ENCODE measurements around the gene TTLL6.
A peak's percentile ranks its signal among the peaks of the same experiment; 100 is the strongest.

Gene TTLL6

GRCh38 chr17:48735062-48735351 is 82.0 kb downstream of the TTLL6 start:
- no peak for DNase-seq

GRCh38 chr17:48734333-48735061 is 82.5 kb downstream of the TTLL6 start:
- no peak for DNase-seq

DNA sequence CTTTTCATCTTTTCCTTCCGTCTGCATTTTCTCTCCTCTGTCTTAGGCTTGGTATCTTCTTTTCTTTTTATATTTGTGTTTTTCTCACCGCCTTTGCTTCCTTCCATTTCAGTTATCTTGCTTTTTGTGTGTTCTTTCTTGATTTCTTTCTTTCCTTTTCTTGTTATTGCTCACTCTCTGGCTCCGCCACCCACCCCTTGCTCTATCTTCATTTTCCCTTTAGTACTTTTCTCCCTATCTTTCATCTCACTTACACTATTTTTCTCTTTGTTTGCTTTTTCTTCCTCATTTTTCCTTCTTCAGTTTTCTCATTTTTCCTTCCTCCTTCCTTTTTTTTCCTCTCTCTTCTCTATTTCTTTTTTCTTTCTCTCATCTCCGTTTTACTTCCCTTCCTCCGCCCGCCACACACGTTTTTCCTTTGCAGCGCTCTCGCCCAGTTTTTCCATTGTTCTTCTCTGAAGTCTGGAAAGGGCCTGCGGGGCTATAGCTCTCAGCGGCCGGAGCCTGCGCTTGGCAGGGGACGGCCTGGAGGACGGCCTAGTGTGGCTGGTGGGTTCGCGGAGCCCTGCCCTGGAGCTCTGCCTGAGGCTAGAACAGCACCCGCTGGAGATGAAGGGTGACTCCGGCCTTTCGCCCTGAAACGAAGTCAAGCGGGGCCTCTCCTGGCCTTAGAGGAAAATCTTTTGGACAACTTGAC is 83.2 kb downstream of the TTLL6 start:
- DNase-seq, result no peak

DNA sequence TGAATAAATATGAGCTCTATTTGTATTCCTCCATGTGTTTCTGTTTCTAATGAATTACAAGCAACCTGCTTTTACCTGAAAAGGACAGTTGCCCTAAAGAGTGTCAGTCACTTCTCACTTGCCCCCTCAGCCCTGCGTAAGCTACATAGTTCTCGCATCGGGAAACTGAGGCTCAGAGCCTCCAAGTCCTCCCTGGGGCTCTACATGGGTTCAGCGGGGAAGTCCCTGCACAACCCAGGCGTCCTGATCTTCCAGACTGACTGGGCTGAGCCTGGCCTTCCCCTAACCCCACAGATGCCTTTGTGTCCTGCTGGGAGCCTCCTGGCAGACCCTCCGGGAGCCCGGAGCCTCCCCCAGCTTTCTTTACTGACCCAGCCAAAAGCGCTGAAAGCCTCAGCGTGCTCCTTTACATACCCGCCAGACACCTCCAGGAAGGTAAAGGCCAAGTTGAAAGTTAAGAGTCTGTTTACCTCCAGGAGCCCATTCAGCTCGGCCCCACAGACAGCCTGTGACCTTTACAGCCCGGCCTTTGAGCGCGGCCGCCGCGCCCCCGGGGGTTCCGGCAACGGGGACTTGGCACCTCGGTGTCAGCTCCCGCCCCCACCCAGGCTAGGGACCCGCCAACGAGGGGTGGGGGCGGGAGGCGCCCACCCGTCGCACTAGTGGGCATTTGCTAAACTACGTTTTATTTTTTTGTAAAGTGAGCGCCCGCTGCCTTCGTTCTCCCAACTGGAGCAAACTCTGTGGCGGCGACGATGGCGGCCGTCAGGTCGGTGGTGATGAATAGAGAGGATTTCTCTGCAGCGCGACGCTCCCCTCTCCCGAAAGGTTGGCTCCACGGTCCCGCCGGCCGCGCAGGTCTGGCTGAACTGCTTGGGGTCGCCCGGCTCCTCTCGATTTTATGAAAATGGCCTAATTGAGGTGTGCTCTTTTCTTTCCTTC is 84.1 kb downstream of the TTLL6 start:
- DNase-seq, result no peak

DNA sequence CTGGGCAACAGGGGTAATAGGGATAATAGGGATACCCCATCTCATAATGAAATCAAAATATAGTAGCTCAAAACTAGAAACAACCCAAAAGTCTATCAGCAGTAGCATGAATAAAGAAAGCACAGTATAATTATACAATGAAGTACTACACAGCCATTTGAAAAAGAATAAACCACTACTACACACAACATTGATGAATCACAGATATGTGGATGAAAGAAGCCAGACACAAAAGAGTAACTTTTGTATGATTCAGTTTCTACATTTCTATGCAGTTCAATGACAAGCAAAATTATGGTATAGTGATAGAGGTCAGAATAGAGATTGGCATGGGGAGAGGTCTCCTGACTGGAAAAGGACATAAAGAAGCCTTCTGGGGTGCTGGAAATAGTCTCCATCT is 85.7 kb downstream of the TTLL6 start:
- no peak for DNase-seq

GRCh38 chr17:48730240-48730550 is 86.8 kb downstream of the TTLL6 start:
- DNase-seq, result no peak

DNA sequence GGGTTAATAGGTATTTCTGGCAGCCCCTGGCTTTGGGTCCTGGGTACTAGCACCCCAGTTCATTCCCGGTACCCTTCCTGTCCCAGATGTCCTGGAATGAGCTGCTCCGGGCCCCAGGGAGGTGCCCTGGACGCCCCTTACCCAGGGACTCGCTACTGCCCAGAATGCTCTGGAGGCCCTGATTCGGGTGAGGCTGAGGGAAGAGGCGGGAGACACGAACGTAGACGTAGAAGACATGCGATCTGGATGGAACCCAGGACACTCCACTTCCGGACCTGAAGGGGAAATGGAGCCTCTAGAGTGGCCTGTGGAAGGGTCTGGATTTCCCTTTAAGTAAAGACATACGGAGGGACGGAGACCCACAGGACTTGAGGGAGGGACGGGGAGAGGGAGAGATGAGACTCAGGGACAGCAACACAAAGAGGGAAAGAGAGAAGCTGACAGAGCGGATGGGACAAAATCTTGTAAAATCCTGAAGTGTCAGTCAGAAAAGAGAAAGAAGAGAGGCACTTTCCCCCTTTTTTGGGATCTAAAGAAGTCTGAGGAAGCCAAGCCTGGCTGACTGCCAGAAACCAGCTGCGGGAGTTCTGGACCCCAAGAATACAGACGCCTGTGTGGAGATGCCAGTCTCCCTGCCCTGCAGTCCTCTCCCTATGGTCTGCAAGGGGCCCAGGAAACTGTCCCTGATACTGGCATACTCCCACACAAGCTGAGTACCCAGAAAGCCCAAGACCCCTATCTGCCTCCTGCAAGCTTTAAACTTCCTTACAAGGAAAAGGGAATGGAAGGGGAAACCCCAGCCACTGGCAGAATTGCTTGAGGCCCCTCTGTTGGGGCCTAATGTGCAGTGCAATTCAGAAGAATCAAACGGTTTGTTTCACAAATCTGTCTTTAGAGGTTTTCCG is 87.4 kb downstream of the TTLL6 start:
- no peak for DNase-seq

DNA sequence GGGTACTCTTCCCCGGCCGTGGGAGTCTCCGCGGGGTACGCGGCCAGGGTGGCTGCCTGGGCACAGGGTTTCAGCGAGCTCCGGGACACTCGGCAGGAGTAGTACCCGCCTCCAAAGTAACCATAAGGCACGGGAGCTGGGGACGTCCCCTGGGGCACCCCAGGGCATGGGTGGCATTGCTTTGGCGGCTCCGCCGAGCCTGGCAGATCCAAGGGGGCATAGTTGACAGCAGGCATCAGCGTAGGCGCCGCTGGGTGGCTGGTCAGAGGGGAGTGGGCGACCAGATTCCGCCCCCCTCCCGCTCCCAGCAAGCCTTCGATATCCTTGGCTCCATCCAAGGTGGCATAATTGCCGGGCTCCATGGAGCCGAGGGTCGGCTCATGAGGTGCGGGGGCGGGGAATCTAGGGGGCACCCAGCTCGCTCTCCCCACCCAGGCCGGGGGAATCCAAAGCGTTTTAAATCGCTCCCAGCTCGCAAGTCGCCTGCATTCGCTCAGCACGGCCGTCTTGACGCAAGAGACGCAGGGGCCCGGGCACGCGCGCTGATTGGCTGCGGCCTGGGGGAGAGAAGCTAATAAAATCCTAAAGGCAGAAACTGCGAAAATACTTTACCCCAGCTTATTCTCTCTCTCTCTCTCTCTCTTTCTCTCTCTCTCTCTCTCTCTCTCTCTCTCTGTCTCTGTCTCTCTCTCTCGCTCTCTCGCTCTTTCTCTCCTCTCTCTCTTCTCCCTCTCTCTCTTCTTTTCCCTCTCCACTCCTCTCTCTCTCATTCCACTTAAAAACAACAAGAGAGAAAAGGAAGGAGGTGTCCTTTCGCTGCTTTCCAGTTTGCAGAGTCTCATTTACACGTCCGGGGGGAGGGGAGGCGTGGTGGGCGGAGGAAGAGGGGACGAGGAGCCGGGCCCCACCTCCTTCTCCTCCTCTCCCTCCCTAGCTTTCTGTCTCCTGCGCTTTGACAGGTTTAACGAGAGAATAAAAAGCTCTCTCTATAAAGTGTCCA is 88.5 kb downstream of the TTLL6 start, which contains the start of gene HOXB13:
HOXB13 (minus strand) TSS at position 519 of the 1,000 bp plus-strand sequence; CDS start at position 362, 157 bp downstream.
- peak; percentile 28 to 40 for DNase-seq

DNA sequence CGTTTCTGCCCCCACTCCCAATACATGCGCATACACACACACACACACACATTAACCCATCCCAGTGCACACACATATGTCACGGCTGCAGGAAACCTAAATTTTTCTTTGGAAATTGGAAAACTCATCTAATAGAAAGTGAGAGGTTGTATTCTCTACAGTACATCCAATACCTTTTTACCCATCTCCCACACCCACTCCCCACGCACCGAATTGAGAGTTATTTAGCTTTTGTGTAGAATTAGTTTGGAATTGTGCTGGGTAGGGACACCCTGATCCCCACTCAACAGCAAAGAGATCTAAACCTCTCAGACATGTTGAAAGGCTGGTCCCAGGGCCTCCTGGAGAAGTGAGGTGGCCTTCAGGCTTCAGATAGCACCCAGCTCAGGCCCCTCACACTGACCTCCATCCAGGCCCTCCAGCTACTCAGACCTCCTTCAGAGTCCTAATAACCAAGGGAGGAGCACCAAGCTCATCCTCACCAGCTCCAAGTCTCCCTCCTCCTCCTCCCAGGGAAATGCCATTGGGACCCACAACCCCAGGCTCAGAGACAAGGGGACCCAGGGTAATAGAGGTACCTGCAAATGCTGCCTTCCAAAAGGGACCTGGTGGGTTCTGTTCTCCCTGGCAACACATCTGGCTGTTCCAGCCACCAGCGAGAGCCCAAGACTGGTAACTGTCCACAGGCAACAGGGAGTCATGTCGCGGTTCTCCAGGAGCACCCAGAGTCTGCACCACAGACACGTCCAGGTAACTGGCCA is 89.4 kb downstream of the TTLL6 start:
- no peak for DNase-seq

DNA sequence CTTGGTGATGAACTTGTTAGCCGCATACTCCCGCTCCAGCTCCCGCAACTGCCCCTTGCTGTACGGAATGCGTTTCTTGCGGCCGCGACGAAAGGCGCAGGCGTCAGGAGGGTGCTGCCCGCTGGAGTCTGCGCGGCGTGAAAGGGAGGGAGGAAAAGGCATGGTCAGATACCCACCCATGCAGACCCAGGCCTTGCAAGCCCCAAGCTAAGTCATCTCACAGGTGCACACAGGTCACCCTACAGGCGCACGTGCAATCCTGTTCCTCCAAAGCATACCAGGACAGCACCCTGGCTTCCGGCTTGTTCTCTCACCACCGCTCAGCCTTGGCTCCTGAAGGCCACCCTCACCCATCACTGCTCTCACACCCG is 90.1 kb downstream of the TTLL6 start:
- no peak for DNase-seq

DNA sequence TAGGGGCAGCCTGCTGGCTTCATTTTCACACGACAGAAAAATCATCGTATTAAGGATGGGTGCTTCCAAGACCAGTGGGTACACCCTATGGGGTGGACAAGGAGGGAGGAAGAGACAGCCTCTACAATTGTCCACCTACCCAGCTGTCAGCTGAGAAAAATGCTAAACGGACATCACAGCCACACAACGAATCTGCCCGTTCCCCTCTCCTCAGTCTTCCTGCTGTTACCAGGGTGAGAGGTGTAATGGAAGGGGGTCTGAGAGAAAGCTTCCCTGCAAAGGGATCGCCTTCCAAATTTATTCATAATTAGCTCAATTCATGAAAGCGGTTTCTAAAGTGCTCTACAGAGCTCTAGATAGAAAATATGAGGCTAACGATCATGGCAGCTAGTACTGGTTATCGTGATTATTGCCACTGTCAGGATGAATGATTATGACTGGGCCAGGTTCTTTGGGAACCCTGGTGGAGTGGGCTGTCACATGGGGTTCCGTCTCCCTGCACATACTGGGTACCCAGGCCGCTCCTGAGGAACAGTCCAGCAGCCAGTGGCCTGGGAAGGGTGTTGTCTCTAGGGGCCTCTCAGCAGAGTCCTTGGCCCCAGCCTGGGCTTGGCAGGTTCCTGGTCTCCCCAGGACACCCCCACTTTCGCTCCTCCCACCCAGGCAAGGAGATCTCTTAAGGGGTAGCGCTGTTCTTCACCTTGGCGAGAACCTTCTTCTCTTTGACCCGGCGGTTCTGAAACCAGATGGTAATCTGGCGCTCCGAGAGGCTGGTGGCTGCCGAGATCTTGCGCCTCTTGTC is 90.7 kb downstream of the TTLL6 start:
- no peak for DNase-seq

DNA sequence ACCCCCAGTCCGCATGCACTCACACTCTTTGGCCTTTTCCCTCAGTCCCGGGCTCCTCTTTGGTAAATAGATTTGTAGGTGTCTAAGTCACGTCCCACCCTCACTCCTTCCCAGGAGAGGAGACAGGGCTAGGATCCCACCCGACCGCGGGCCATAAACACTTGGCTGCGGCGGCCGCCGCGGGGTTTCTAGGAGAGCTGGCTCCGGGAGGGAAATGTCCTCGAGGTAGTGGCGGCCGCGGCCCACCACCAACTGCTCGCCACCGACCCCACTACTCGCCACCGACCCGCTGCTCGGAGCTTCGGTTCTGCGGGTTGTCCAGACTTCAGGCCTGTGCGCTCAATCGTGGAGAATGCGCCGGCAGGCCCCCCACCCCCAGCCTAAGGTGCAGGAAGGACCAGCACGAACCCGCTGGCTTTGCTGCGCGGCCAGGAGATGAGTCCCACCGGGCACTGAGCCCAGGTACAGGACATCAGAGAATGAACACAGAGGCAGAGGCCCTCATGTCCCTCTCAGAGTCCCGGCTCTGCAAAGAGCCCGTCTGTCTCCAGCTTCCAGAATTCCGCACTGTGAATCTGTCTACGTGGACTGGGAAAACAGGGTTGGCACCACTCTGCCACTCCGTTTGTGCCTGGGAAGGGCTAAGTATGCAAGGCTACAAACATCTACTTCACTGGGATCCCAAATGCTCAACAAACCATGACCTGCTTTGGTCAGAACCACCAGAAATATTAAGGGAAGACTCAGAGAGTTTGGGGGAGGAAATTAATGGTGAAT is 91.6 kb downstream of the TTLL6 start:
- DNase-seq, result no peak

DNA sequence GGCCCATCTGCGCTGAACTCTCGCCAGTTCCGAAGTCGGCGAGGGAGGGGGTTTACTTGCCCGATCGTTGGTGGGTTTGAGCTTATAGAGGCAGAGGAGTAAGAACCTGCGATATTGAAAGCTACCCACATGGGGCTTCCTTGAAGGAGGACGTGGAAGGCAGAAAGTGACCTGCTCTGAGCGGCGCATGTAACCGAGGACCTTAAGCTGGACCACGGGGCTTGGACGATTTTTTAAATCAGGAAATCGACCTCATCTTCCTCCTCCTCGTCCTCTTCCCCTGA is 92.1 kb downstream of the TTLL6 start:
- no peak for DNase-seq

- DNase-seq, result peak in 1 of 2 experiments; percentile 24
Measured at GRCh38 chr17:48724251-48725003, 92.6 kb downstream of the TTLL6 start.

- DNase-seq, result no peak
Measured at GRCh38 chr17:48723423-48724250, 93.4 kb downstream of the TTLL6 start.

GRCh38 chr17:48722915-48723422 is 94.1 kb downstream of the TTLL6 start, which contains the start of gene PRAC2:
TSS of gene PRAC2 (plus strand) at chr17:48723185. CDS start at chr17:48724411, 1,226 bp downstream.
- DNase-seq, result no peak
